Adrenal gland (tissue), 5 donors: ENCODE data around the gene RAC3.

Experiments used
- CTCF ChIP-seq, 6 experiments: fragments of 450-650 bp in 4 of 6; fragments of 200-600 bp in 2 of 6; sonication (generic) in 1 of 6; IDR thresholded peaks; 1 replicate in 5 of 6; 2 replicates in 1 of 6; pipeline versions ENCODE4 v1.5.1 to v1.8.0; 2016 to 2021; ENCODE audit warnings: antibody characterized with exemption in 6 of 6, mild to moderate bottlenecking in 2 of 6, moderate library complexity in 1 of 6
- POLR2A ChIP-seq, 2 donors: fragments of 450-650 bp; IDR thresholded peaks; one replicate each; pipeline ENCODE4 v1.6.1; 2017; ENCODE audit warnings: antibody characterized with exemption in 2 of 2, mild to moderate bottlenecking in 2 of 2, moderate library complexity in 1 of 2
- donor health status: DM: no; HTN: no; CAD: no.

GRCh38 chr17:82060001-82060380 lies 28.5 kb downstream of the RAC3 start:
- TF ChIP-seq CTCF (IDR thresholded peaks at IDR 0.05): no peak
- no peak for TF ChIP-seq POLR2A (IDR thresholded peaks at IDR 0.05)
